Neuronal stem cell (in vitro differentiated cells): ENCODE measurements around the gene MAP3K14.
A peak's percentile ranks its signal among the peaks of the same experiment; 100 is the strongest.

ENCODE experiments used
- DNase-seq: peaks from one replicate; pipeline ENCODE4 v3.0.0-alpha.2; 2013; ENCODE audit warnings: low spot score
- H2AFZ ChIP-seq: one replicate; pipeline ENCODE4 v1.6.1; 2013; ENCODE audit warnings: mild to moderate bottlenecking, low read length, inconsistent platforms
- H2AK5ac ChIP-seq: 2 replicates; pipeline ENCODE4 v1.6.1; 2013; ENCODE audit warnings: low read depth, mild to moderate bottlenecking, inconsistent platforms, low read length, moderate library complexity, mixed read lengths
- H2BK120ac ChIP-seq: 2 replicates; pipeline ENCODE4 v1.6.1; 2013; ENCODE audit warnings: low read depth, mild to moderate bottlenecking, inconsistent platforms, low read length, moderate library complexity, mixed read lengths
- H2BK12ac ChIP-seq: one replicate; pipeline ENCODE4 v1.6.1; 2013; ENCODE audit warnings: low read length, inconsistent platforms
- H2BK15ac ChIP-seq: 2 replicates; pipeline ENCODE4 v1.6.1; 2013; ENCODE audit warnings: mild to moderate bottlenecking, low read length, inconsistent platforms, mixed read lengths
- H2BK5ac ChIP-seq: one replicate; pipeline ENCODE4 v1.6.1; 2013; ENCODE audit warnings: inconsistent platforms, mild to moderate bottlenecking, low read length, moderate library complexity
- H3K14ac ChIP-seq: one replicate; pipeline ENCODE4 v1.6.1; 2013; ENCODE audit warnings: low read length, inconsistent platforms
- H3K18ac ChIP-seq: 2 replicates; pipeline ENCODE4 v1.6.1; 2013; ENCODE audit warnings: low read length, inconsistent platforms
- H3K23ac ChIP-seq: 2 replicates; pipeline ENCODE4 v1.6.1; 2013; ENCODE audit warnings: low read depth, mild to moderate bottlenecking, mixed read lengths, low read length, inconsistent platforms; ENCODE audit not compliant: poor library complexity
- H3K27ac ChIP-seq: replicated peaks from 3 replicates; pipeline ENCODE4 v1.5.1; 2013; ENCODE audit warnings: low read length, inconsistent platforms
- H3K27me3 ChIP-seq, 3 experiments: 2 replicates each; pipeline ENCODE4 v1.6.1; 2013; ENCODE audit warnings: low read length in 3 of 3, mild to moderate bottlenecking in 2 of 3, inconsistent platforms in 1 of 3, low read depth in 1 of 3, mixed read lengths in 1 of 3, moderate library complexity in 1 of 3; ENCODE audit not compliant: control insufficient read depth in 3 of 3, insufficient read depth in 3 of 3
- H3K36me3 ChIP-seq, 2 donors: replicated peaks in 1 of 2; 2 replicates each; pipeline ENCODE4 v1.6.1; 2013; ENCODE audit warnings: low read length in 2 of 2; ENCODE audit not compliant: control insufficient read depth in 2 of 2, insufficient read depth in 2 of 2
- H3K4ac ChIP-seq: 2 replicates; pipeline ENCODE4 v1.6.1; 2013; ENCODE audit warnings: inconsistent platforms, mild to moderate bottlenecking, low read length, moderate library complexity
- H3K4me1 ChIP-seq, 2 donors: 1 replicate in 1 of 2; 2 replicates in 1 of 2; pipeline ENCODE4 v1.6.1; 2013; ENCODE audit warnings: low read length in 2 of 2, low read depth in 1 of 2; ENCODE audit not compliant: control insufficient read depth in 2 of 2, insufficient read depth in 1 of 2
- H3K4me2 ChIP-seq: one replicate; pipeline ENCODE4 v1.6.1; 2013; ENCODE audit warnings: mild to moderate bottlenecking, low read length, inconsistent platforms; ENCODE audit not compliant: insufficient read depth, poor library complexity, severe bottlenecking
- H3K4me3 ChIP-seq, 2 donors: 2 replicates each; pipeline ENCODE4 v1.5.1; 2013; ENCODE audit warnings: low read length in 2 of 2, mild to moderate bottlenecking in 2 of 2, inconsistent platforms in 1 of 2, moderate library complexity in 1 of 2
- H3K79me1 ChIP-seq: one replicate; pipeline ENCODE4 v1.6.1; 2013; ENCODE audit warnings: low read depth, mild to moderate bottlenecking, inconsistent platforms, low read length, moderate library complexity
- H3K9ac ChIP-seq: one replicate; pipeline ENCODE4 v1.6.1; 2013; ENCODE audit warnings: mild to moderate bottlenecking, low read depth, low read length, inconsistent platforms; ENCODE audit not compliant: poor library complexity
- H3K9me3 ChIP-seq, 2 donors: replicated peaks in 1 of 2; 2 replicates each; pipeline versions ENCODE3 to v1.6.1; 2013; ENCODE audit warnings: low read length in 2 of 2, mild to moderate bottlenecking in 2 of 2, inconsistent platforms in 1 of 2, low read depth in 1 of 2, mixed read lengths in 1 of 2, moderate library complexity in 1 of 2; ENCODE audit not compliant: control insufficient read depth in 2 of 2, insufficient read depth in 1 of 2
- H4K8ac ChIP-seq: one replicate; pipeline ENCODE4 v1.6.1; 2013; ENCODE audit warnings: low read depth, mild to moderate bottlenecking, inconsistent platforms, low read length, moderate library complexity
- H4K91ac ChIP-seq: one replicate; pipeline ENCODE4 v1.6.1; 2013; ENCODE audit warnings: low read length, low read depth, mild to moderate bottlenecking, inconsistent platforms; ENCODE audit not compliant: poor library complexity
- WGBS, 2 donors: extraction: QIAGEN DNeasy Blood & Tissue Kit; methylation state at CpG; one replicate each; pipeline ENCODE4 v1.1.7; 2013; ENCODE audit warnings: missing lambda C conversion rate in 2 of 2, mixed read lengths in 1 of 2; ENCODE audit not compliant: insufficient read length in 2 of 2, insufficient replicate concordance in 1 of 2; ENCODE audit errors: extremely low coverage in 2 of 2; 5-methylcytosine and 5-hydroxymethylcytosine counted together

MAP3K14 gene

DNA sequence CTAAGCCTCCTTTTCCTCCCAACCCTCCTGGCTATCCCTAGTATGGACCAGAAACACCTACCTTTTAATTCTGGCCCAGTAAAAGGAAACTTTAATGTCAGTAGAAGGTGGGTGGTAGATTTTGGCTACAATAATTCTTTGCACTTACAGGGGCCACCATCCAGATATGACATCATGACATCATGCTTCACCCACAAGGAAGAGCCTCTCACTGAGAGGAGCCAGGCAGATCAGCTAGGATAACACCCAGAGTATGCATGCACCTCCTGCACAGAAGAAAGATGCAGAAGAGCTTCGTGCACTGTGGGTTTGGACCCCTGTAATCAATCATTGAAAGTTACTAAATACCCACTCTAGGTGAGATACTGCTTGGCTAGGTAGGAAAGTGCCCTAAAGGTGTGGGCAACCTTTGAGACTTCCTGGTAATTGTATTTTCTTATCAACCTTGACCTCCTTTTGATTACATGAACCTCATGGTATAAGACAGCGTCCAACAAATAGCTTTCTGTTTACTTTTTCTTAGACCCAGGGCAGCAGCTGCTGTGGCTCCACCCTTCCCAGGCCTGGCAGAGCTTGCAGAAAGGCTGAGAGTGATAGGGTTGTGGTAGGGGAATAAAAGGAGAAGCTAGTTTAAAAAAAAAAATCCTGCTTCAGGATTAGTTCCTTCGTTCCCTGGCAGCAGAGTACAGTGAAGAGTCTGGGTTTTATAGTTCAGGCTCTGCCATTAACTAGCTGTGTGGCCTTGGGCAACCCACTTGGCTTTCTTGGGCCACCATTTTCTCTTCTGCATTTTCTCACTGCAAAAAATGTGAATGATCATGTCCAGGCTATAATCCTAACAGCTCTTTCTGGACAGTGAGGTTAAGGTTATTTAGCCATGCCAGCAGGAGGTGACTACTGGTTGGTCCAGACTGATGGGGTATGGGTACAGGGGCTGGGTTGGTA lies 6.2 kb downstream of the MAP3K14 start:
- DNase-seq, result no peak
- H3K4me1 ChIP-seq, result peaks cover 1 to 23% of the 10 kb centered on the region in 2 donors
- H3K14ac ChIP-seq, result no peak overlapping the region
- no peak overlapping the region for H3K18ac ChIP-seq
- H3K23ac ChIP-seq, result no peak overlapping the region
- H2BK120ac ChIP-seq, result no peak overlapping the region
- no peak overlapping the region for H3K4ac ChIP-seq
- no peaks in the 10 kb centered on the region for H3K9me3 ChIP-seq
- H2BK12ac ChIP-seq, result no peak overlapping the region
- no peak overlapping the region for H3K4me2 ChIP-seq
- H2AK5ac ChIP-seq, result no peak overlapping the region
- WGBS, 2 donors, result no CpG with 5 or more reads among the region's 3 CpGs
- H2BK15ac ChIP-seq, result no peak overlapping the region
- no peaks in the 10 kb centered on the region for H3K27me3 ChIP-seq
- no peak overlapping the region for H4K91ac ChIP-seq
- H3K27ac ChIP-seq, result no peak overlapping the region
- no peak overlapping the region for H3K4me3 ChIP-seq
- no peak overlapping the region for H3K9ac ChIP-seq
- no peak overlapping the region for H2AFZ ChIP-seq
- H4K8ac ChIP-seq, result no peak overlapping the region
- H3K79me1 ChIP-seq, result peaks cover 10% of the 10 kb centered on the region
- H3K36me3 ChIP-seq, result peaks cover 2 to 29% of the 10 kb centered on the region in 2 donors
- no peak overlapping the region for H2BK5ac ChIP-seq

DNA sequence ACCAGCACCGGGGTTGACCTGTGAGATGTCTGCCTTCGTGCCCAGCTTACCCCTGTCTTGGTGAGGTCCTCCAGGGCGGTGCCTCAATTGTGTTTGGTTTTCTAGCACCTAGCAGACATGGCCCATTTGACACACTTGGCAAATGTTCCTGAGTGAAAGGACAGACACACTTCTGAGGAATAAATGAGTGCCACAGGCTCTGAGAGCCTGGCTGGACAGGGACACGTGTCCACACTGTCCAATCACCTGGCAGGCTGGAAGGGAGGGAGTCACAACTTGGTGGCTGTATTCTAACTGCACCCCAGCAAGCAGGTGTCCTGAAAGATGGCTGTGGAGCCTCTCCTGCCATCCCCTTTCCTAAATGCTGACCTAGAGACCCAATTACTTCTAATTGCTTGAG lies 7.4 kb downstream of the MAP3K14 start:
- no peak overlapping the region for H4K8ac ChIP-seq
- no peak overlapping the region for H2BK15ac ChIP-seq
- peak overlapping the region; percentile 21 for H3K23ac ChIP-seq
- no peak overlapping the region for H3K14ac ChIP-seq
- H3K27me3 ChIP-seq, result no peaks in the 10 kb centered on the region
- no peak overlapping the region for H3K4me3 ChIP-seq
- no peak overlapping the region for H3K4ac ChIP-seq
- no peaks in the 10 kb centered on the region for H3K9me3 ChIP-seq
- no peak overlapping the region for H2BK5ac ChIP-seq
- H2AK5ac ChIP-seq, result no peak overlapping the region
- no peak overlapping the region for H2BK120ac ChIP-seq
- H3K4me1 ChIP-seq, result peaks cover 1 to 11% of the 10 kb centered on the region in 2 donors
- no peak overlapping the region for H3K27ac ChIP-seq
- no peak overlapping the region for H3K9ac ChIP-seq
- no peak for DNase-seq
- no CpG with 5 or more reads among the region's 4 CpGs for WGBS, 2 donors
- H2BK12ac ChIP-seq, result no peak overlapping the region
- H3K18ac ChIP-seq, result no peak overlapping the region
- no peak overlapping the region for H3K4me2 ChIP-seq
- peaks cover 2 to 29% of the 10 kb centered on the region in 2 donors for H3K36me3 ChIP-seq
- H3K79me1 ChIP-seq, result peaks cover 10% of the 10 kb centered on the region
- no peak overlapping the region for H2AFZ ChIP-seq
- no peak overlapping the region for H4K91ac ChIP-seq

DNA sequence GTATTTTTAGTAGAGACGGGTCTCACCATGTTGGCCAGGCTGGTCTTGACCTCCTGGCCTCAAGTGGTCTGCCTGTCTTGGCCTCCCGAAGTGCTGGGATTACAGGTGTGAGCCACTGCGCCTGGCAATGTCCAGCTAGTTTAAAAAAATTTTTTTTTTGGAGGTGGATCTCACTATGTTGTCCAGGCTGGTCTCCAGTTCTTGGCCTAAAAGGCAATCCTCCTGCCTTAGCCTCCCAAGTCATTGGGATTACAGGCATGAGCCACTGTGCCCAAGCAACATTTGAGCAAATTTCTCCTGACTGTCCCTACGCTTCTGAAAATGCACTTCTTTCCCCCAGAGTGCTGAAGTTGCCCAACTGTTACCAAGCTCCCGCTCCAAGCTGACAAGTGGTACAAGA lies 8.0 kb downstream of the MAP3K14 start:
- H2BK15ac ChIP-seq, result no peak overlapping the region
- no peak overlapping the region for H3K14ac ChIP-seq
- no peak overlapping the region for H3K4me3 ChIP-seq
- H3K23ac ChIP-seq, result peak overlapping the region; percentile 21
- no peaks in the 10 kb centered on the region for H3K9me3 ChIP-seq
- no peak overlapping the region for H4K8ac ChIP-seq
- H3K36me3 ChIP-seq, result peaks cover 2 to 29% of the 10 kb centered on the region in 2 donors
- H3K4me2 ChIP-seq, result no peak overlapping the region
- peaks cover 0 to 6% of the 10 kb centered on the region in 2 donors for H3K4me1 ChIP-seq
- no peak for DNase-seq
- no peak overlapping the region for H3K4ac ChIP-seq
- H2AFZ ChIP-seq, result no peak overlapping the region
- no peak overlapping the region for H4K91ac ChIP-seq
- no peak overlapping the region for H3K27ac ChIP-seq
- no peak overlapping the region for H2AK5ac ChIP-seq
- WGBS, 2 donors, result no CpG with 5 or more reads among the region's 5 CpGs
- no peak overlapping the region for H3K18ac ChIP-seq
- H2BK5ac ChIP-seq, result no peak overlapping the region
- peaks cover 10% of the 10 kb centered on the region for H3K79me1 ChIP-seq
- no peak overlapping the region for H2BK12ac ChIP-seq
- H3K27me3 ChIP-seq, result no peaks in the 10 kb centered on the region
- H2BK120ac ChIP-seq, result no peak overlapping the region
- no peak overlapping the region for H3K9ac ChIP-seq

DNA sequence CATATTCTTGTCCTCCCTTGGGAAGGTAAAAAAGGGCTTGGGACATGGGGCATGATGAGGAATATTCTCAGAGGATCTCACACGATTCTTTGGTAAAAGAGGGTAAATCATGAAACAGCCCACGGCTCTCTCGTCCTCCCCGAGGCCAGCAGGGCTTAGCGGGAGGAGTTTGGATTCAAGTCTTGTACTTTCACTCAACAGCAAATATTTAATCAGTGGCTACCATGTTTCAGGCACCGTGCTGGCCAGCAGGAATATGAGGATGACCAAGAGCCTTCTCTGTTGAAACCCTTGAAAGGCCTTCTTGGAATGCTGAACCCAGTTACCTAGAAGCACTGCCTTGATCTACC lies 8.8 kb downstream of the MAP3K14 start:
- no peak overlapping the region for H2BK120ac ChIP-seq
- peaks cover 0 to 4% of the 10 kb centered on the region in 2 donors for H3K4me1 ChIP-seq
- H4K8ac ChIP-seq, result no peak overlapping the region
- no peak overlapping the region for H3K23ac ChIP-seq
- H3K27me3 ChIP-seq, result no peaks in the 10 kb centered on the region
- no peak overlapping the region for H2AFZ ChIP-seq
- no CpG with 5 or more reads among the region's 6 CpGs for WGBS, 2 donors
- no peak overlapping the region for H2BK15ac ChIP-seq
- no peak overlapping the region for H2BK12ac ChIP-seq
- no peaks in the 10 kb centered on the region for H3K9me3 ChIP-seq
- H3K4me3 ChIP-seq, result no peak overlapping the region
- H2AK5ac ChIP-seq, result no peak overlapping the region
- no peak for DNase-seq
- H3K4me2 ChIP-seq, result no peak overlapping the region
- H3K18ac ChIP-seq, result no peak overlapping the region
- H3K4ac ChIP-seq, result no peak overlapping the region
- peaks cover 8% of the 10 kb centered on the region for H3K79me1 ChIP-seq
- H3K36me3 ChIP-seq, result peaks cover 2 to 29% of the 10 kb centered on the region in 2 donors
- H3K9ac ChIP-seq, result no peak overlapping the region
- H3K14ac ChIP-seq, result no peak overlapping the region
- no peak overlapping the region for H4K91ac ChIP-seq
- H2BK5ac ChIP-seq, result no peak overlapping the region
- no peak overlapping the region for H3K27ac ChIP-seq
